Lower leg skin (tissue), 3 donors: ENCODE data around the gene BLOC1S6.

Source experiments
- POLR2A ChIP-seq, 2 donors: fragments of 450-650 bp; IDR thresholded peaks; one replicate each; pipeline ENCODE4 v1.6.1; 2016 to 2017; ENCODE audit warnings: antibody characterized with exemption in 2 of 2, mild to moderate bottlenecking in 1 of 2, moderate library complexity in 1 of 2
- TF ChIP-seq, protein P1 (sequence below), 3 donors: fragments of 450-650 bp; IDR thresholded peaks; one replicate each; pipeline ENCODE4 v1.5.1; 2016; ENCODE audit warnings: antibody characterized with exemption in 3 of 3, mild to moderate bottlenecking in 3 of 3, moderate library complexity in 2 of 3

- TF ChIP-seq, protein P1, sequence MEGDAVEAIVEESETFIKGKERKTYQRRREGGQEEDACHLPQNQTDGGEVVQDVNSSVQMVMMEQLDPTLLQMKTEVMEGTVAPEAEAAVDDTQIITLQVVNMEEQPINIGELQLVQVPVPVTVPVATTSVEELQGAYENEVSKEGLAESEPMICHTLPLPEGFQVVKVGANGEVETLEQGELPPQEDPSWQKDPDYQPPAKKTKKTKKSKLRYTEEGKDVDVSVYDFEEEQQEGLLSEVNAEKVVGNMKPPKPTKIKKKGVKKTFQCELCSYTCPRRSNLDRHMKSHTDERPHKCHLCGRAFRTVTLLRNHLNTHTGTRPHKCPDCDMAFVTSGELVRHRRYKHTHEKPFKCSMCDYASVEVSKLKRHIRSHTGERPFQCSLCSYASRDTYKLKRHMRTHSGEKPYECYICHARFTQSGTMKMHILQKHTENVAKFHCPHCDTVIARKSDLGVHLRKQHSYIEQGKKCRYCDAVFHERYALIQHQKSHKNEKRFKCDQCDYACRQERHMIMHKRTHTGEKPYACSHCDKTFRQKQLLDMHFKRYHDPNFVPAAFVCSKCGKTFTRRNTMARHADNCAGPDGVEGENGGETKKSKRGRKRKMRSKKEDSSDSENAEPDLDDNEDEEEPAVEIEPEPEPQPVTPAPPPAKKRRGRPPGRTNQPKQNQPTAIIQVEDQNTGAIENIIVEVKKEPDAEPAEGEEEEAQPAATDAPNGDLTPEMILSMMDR (IDR thresholded peaks at IDR 0.05) = no peak
- no peak for TF ChIP-seq POLR2A (IDR thresholded peaks at IDR 0.05)
These were observed 59.0 kb downstream of the BLOC1S6 start for GRCh38 chr15:45646220-45646619.
